ENCODE data around the gene ANKRD66. TPM values are rescaled to one million over a fixed set of nuclear protein-coding genes. Genes with fewer than 3 reads are reported as not detected.
"Not testable (repeated sequence)": the region's sequence is repeated elsewhere in the genome, so short reads cannot be mapped to it uniquely, and the experiment has no call there.

Gene ANKRD66
- total RNA-seq: not detected

DNA sequence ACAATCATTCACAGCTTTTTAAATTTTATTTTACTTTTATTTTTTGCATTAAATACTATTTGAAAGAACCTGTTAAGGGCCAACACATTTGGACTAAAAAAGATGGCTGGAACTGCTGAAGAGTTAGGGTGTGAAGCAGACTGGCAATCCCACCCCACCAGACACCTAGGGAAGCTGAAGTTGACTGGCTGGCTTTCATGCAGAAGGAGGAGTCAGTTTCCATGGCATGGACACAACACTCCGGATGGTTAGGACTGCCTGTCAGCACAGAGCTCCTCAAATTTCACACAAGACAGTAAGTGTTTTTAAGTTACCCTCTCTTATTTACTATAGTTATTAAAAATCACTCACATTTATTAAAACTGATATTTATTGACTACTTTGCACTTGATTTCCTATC is at the start of gene ANKRD66:
Gene ANKRD66, plus strand, starts transcription at position 238 of the 400 bp plus-strand sequence. CDS start 5,016 bp downstream, outside the sequence.
- ChIA-PET POLR2A (no interaction called here), CTCF (no interaction called here)

DNA sequence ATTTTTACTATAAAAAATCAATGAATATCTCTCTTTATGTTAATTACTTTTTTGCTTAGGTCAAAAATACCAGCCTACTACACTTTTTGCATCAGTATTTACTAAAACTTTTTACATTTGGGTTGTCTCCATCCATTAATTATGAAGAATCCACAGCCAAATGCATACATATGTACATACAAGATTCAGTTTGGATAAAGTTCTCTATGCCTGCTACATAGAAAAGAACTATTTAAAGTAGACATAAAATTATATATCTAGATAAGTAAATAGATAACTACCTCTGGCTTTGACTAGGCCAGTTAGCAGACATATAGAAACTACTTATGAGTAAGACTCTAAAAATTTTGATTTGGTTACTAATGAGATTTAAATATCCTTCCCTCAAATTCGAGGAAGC is 46.8 kb upstream of the ANKRD66 start:
- POLR2A ChIA-PET: no interaction called here
- CTCF ChIA-PET: no interaction called here

DNA sequence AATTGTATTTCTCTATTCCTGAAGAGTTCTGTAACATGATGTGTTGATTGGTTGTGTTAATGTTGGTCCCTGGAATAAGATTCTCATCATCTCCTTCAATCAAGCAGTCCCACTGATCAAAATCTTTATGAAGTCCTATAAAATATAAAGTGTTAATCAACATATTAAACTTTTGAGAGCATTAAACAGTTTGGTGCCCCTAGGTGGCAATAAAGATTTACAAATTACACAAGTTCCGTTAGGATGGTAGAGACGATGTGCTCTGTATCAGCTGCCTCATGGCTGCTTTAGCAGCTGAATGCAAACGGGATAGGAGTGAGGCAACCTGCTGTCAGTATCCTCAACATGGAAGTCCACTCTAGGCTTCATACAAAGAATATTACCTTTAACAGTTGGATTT is 42.2 kb upstream of the ANKRD66 start:
- ChIA-PET CTCF (no interaction called here), POLR2A (no interaction called here)

DNA sequence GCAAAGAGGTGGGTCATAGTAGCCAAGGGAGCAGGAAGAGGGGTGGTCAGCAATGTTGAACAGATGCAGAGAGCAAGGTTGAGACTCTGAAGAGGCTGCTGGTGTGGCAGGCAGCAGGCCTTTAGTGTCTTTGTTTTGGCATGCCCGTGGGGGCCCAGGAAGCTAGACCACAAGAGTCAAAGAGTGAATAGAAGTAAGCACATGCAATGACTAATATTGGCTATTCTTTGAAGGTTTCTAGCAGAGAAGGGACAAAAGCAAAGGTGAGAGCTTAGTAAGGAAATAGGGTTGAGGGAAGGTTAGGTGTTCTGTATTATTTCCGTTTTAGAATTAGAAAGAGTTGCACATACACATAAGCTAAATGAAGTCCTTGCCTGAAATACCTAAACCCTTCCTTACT is 40.3 kb upstream of the ANKRD66 start:
- POLR2A ChIA-PET: no interaction called here
- CTCF ChIA-PET: no interaction called here

DNA sequence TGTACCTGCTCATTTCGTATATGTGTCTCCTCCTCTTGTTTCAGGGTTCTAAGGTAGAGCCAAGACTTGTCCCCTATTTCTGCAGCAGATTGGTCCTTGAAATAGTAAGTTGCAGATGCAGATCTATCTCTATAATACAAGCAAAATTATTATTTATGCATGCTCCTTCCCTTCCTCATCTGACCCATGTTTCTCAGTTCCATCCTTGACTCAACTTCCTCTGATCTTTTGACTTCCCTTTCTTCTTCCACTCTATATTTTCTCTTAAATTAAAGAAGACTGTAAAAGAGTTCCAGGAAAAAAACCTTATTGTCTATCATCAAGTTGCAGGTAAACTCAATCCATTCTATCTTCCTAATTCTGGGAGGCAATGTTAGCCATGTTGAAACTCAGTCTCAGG is 35.2 kb upstream of the ANKRD66 start:
- CTCF ChIA-PET: no interaction called here
- POLR2A ChIA-PET: no interaction called here

DNA sequence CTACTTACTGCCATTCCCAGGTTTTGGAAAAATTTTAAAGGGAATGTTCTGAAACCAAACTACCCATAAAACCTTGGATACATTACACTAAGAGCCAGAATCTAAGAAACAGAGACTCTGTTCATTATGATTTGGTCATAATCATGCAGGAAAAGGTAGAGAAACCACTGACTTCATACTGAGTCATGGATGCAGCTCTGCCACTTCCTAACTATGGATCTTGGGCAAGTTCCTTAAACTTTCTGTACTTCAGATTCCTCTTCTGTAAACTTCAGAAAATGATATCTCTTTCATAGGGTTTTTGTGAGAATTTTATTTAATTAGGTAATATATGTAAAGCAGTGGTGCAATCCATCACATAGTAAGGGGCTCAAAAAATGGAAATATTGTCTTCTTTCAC is 31.6 kb upstream of the ANKRD66 start:
- ChIA-PET CTCF (no interaction called here), POLR2A (no interaction called here)

DNA sequence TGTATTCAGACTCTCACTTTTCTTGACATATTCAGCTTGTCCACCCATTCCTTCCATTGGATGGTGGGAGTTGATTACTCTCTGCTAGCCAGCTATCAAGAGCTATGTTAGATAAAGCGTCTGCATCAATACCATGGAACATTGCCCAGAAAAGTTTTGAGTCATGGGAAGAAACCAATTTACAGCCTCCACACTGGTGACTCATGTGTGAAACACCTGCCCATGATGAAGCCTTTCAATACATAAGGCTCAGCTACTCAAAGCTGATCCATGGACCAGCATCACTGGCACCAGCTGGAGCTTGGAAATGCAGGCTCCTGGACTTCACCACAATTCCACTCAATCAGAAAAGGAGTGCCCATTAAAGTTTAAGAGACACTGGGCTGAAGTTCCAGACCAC is 27.6 kb upstream of the ANKRD66 start:
- POLR2A ChIA-PET: no interaction called here
- CTCF ChIA-PET: interaction anchor here (0.6 kb wide), 1 partner anchor 794 kb away, joined by 3 read pairs; no protein-coding TSS in a partner anchor

DNA sequence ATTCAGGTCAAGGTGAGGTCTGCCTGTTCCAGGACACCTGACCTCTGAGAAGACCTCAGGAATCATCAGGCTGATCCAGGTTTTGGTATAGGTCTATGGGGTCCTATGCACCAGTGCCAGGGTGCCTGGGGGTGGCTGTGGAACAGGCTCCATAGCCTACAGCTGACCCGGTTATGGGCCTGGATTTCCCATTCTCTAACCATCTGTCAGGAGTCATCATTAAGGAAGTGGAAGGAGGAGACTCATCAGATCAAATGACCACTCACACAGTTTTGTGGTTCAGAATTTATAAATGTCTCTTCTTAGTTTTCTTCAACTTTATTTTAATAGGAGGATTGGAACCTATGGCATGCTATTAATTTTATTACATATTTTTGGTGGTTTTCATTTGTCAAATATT is 26.3 kb upstream of the ANKRD66 start:
- CTCF ChIA-PET: no interaction called here
- POLR2A ChIA-PET: no interaction called here

DNA sequence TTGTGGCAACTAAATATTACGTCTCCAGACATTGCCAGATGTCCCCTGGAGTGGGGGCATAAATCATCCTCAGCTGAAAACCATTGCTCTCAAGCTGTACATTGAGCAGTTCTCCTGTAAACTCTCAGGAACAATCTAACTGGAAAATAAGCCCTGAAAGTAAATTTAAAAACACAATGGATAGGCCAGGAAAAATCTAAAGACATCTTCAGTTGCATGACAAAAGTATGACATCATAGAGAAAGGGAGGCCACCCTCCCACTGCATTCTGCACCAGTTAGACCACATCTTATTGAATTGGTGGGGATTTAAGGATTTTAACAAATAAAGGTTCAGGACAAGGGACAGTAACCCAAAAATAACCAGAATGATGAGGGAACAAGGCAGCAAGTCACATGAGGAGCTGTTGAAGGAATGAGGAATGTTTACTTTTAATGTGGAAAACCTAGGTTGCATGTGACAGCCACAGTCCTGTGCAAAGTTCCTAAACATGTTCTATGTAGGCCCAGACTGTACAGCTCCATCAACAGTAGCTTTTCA is 16.9 kb upstream of the ANKRD66 start:
- CTCF ChIA-PET: no interaction called here
- POLR2A ChIA-PET: no interaction called here

DNA sequence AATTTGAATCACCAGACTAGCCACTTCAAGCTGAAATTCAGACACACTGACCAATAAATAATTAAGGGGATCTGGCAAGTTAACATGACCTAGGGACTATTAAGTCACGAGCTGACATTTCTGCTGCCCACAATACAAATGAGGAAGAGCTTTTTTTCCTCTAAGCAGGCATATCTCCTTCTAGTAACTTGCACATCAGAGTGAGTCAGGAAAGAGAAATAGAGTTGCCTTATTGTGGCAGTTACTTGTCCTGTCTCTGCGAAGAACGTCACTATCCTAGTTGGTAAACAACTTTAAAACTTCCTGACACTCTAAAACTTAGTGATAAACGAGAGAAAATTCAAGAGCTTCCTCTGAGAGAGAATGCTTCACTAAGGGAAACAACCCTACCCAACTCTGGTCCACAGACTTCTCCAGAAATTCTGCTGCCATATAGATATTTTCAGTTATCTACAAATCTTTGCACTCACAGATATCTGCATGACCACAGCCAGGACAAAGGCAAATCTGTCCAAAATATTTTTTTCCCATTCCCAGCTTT is 15.7 kb upstream of the ANKRD66 start:
- ChIA-PET POLR2A (no interaction called here), CTCF (no interaction called here)

DNA sequence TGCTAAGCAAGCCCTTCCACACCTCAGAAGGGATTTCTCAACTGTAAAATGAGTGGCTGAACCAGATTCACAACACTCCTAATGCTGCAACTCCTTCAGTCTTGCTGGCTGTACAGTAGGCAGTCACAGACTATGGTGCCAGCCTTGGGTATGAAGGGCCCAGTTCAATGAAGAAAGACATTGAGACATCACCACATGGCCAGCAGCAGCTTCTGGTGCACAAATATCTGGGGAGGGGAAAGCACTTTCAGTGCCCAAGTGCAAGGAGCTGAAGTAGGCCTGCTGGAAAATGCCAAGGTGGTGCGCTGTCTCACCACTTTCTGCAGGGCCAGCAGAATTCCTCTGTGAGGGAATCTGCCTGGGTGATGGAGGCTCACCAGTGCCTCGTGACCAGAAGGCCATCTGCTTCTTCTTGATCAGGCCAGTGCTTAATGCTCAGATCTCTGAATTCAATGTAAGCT is 13.4 kb upstream of the ANKRD66 start:
- CTCF ChIA-PET: no interaction called here

DNA sequence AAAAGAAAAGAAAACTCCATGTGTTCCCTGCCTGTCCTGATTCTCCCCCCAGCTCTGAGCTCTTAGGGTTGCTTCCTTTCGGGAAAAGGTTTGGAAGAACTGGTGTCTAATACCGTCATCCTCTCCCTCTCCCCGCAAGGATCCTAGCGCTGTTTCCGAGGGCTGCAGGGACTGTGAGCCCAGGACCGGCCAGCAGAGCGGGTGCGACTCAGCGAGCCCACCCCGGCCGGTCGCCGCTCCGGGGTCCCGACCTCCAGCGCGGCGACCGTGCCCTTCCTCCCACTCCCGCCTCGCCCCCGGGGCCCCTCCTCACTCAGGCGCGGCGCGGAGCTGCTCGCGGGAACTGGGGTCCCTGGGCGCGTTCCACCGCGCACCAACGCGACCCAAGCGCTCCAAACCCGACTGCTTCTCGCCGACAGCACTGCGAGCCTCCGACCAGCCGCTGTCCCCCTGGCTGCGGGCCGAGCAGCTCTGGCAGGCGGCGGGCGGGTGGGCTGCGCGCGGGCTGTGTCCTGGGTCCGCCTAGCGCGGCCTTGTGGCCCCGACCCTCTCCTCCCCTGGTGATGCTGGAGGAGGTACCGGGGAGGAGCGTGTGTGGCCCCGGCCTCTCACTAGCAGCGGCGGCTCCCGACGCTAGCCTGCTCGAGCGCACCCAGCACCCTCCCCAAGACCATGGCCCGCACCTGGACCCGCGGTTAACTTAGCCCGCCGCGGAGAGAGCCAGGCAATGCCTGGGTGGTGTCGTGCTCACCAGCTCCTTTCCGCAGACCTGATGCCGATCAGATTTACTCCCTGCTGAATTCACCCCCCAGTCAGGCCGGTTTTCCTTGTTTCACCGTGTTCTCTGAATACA is 11.6 kb upstream of the ANKRD66 start, which contains the start of gene PLA2G7:
Gene PLA2G7, minus strand, starts transcription at position 509 of the 853 bp plus-strand sequence. CDS start 12,484 bp downstream, outside the sequence.
- POLR2A ChIA-PET: interaction anchor here (0.6 kb wide), 1 partner anchor 355 kb away, joined by 4 read pairs; no protein-coding TSS in a partner anchor
- CTCF ChIA-PET: no interaction called here

More for the DNA sequence above, 13.4 kb upstream of the ANKRD66 start:
- POLR2A ChIA-PET: no interaction called here

DNA sequence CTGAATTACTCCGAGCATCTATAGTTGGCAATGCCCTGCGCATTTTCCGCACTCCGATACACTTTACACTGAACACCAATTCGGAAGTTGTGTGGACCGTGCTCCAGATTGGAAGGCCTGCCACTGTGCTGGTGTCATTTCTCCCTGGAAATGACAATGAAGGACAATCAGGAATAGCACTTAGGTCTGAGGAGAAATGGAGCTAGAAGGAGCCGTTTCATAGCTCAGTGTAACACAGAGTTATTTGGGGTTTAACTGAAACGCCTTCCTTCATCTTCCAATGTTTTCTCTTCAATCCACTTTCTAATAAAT is 11.1 kb upstream of the ANKRD66 start:
- POLR2A ChIA-PET: no interaction called here
- CTCF ChIA-PET: no interaction called here

DNA sequence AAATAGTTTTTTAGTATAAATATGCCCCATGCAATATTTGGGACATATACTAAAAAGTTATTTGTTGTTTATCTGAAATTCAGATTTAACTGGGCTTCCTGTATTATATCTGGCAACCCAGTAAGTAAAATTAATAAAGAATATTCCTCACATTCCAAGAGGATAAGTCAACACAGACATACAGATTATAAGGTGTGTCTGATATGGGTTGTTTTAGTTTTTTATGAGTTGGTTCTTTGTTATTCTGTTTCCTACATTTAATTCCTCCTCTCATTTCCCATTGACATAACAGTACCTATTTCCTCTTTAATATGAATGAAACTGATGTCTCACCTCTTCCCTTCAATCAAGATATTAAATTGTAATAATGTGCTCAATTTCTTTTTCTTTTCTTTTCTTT is 9.8 kb upstream of the ANKRD66 start:
- ChIA-PET CTCF (no interaction called here), POLR2A (no interaction called here)

DNA sequence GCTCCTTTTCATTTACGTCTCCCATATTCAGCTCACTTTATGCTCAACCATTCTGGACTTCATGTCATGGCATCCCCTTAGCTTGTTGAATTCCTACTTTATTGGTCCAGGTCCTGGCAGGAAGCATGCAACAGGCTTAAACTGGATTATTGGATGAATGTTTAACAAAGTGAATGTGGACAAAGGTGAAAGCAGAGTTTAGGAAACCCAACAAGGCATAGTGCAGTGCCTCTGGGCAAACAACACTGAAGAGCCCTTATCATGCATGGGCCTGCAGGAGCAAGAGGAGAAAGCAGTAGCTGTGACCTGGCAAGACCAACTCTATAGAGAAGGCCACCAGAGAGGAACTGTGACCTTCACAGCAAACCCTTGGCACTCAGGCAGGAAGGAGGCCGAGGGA is 5.3 kb upstream of the ANKRD66 start:
- ChIA-PET POLR2A (no interaction called here), CTCF (no interaction called here)

DNA sequence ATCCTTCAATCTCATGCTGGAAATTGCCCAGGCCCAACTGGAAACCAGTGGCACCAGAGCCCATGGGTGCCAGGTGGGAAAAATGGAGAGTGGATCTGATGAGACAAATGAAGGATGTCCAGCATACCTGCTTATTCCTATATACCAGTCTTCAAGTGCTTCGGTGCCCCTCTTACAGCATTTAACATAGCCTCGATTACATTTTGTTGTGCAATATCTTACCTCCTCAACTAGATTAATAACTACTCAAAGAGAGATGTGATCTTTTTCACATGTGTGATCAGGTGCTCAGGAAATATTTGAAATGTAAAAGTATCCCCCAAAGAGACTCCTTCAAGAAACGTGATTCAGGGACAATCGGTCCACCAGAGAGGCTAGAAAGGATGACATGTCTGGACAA is 4.8 kb upstream of the ANKRD66 start:
- CTCF ChIA-PET: no interaction called here
- POLR2A ChIA-PET: no interaction called here

DNA sequence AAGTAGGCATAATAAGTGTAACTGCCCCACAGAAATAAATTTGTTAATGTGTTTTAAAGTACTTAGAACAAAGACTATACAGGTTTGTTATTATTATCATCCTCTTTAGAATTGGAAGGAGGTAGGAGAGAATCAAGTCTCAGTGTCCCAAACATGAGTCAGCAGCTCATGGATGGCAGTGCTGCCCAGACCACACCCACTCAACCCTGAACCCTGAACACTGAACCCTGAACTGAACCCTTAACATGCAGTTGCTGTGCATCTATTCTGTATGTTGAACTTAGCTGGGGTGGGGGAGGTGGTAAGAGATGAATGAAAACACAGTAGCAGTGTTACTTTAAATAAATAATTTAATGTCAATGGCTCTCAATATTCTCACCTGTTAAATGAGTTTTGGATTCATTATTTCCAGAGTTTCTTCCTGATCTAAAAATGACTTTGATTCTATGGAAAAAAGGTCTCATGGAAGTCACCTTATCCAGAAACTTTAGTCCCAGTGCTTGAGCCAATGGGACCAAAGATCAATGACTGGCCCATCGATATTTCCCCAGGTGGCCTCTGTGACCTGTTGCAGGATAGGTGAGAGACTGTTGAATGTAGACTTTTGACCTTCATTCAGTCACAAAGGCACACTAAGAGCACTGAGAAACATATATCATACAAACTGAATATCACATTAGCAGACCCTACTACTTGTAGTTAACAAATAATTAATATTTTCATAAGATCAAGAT is 3.1 kb upstream of the ANKRD66 start:
- ChIA-PET CTCF (no interaction called here), POLR2A (no interaction called here)

DNA sequence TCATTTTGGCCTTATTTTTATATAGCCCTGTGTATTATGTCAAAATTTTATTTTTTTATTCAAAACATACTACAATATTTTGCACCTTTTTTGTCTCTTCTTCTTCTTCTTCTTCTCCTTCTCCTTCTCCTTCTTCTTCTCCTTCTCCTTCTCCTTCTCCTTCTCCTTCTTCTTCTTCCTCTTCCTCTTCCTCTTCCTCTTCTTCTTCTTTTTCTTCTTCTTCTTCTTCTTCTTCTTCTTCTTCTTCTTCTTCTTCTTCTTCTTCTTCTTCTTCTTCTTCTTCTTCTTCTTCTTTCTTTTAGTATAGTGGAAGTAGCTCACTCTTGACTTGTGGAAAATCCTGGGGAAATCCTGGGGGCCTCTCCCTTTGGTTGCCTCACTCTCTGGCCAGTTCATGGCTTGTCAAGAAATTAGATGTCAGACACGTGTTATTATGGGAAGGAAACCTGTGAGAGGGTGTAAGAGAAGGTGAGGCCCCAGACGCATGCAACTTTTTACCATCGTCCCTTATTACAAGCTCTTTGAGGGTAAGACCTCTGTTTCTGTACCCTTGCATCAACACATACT is 2.5 kb upstream of the ANKRD66 start:
- POLR2A ChIA-PET, CTCF ChIA-PET: not testable (repeated sequence)

DNA sequence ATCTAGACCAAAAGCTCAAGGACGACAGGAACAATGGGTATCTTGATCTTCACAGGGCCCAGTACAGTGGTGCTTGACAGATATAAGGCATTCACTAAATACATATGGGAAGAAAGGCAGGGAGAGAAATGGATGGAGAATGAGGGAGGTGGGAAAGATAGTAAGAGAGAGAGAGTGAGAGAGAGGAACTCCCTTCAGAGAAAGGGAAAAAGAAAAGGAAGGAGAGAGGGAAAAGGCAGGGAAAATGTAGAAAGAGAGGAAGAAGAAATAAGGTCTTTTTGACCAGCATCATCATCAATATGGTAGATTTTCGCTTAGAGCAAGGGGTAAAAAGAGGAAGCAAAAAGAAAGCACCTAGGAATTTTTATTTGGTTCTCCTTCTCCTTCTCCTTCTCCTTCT is 760 bp upstream of the ANKRD66 start:
- POLR2A ChIA-PET: no interaction called here
- CTCF ChIA-PET: no interaction called here

DNA sequence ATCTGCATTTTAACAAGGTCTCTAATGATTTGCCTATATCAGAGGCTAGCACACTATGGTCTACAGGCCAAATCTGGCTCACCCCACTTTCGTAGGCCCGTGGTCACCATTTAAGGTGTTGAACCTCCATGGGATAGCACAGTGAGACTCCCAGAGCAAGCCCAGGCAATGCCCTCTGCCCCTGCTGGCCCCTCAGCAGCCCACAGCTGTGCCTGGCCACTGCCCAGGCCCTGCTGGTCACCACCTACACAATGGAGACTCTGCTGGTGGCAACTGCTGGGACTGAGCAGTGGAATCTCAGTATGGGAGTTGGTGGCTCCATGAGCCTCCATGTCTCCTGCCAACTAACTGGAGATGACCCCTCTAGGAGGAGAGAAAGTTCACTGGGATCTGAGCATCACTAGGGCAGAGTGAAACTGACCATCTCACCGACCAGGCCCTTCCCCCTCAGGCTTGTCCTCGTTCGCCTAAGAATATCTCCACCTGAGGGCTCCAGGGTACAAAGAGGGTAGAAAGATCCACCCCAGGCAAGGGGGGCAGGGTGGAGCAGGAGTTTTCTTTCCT is 2.3 kb downstream of the ANKRD66 start:
- CTCF ChIA-PET: no interaction called here
- POLR2A ChIA-PET: no interaction called here
